AG04449 (cell line): ENCODE results near the gene NT5E.
A peak's percentile ranks its signal among the peaks of the same experiment; 100 is the strongest.

Source experiments
- CTCF ChIA-PET: fragments of 350-600 bp; formaldehyde crosslinking; extraction: SDS; loops from one replicate; lab custom pipeline; 2021; ENCODE audit warnings: antibody characterized with exemption; lab: Yijun Ruan, JAX
- POLR2A ChIA-PET: fragments of 400-600, 350-600 bp; formaldehyde crosslinking; extraction: SDS; loops from one replicate; lab custom pipeline; 2020; ENCODE audit warnings: antibody characterized with exemption, inconsistent platforms; lab: Yijun Ruan, JAX
- DNase-seq: peaks from one replicate; pipeline ENCODE4 v3.0.0-alpha.2; 2010; ENCODE audit warnings: low read depth, low spot score
- H3K4me3 ChIP-seq: 2 replicates; pipeline ENCODE4 v1.5.1; 2011; ENCODE audit warnings: low read depth, mild to moderate bottlenecking, control low read depth, low read length
- CTCF ChIP-seq: IDR thresholded peaks from one replicate; pipeline ENCODE4 v1.5.1; 2011; ENCODE audit warnings: mild to moderate bottlenecking, moderate library complexity, low read length, control low read depth, inconsistent platforms; ENCODE audit not compliant: insufficient read depth; ENCODE audit errors: missing control alignments

NT5E gene

GRCh38 chr6:85449818-85450759 lies at the start of gene NT5E:
Gene NT5E, plus strand, starts transcription at chr6:85450083. Its CDS starts 57 bp downstream, at chr6:85450140.
- peak within 1 kb of the TSS; percentile 78 for H3K4me3 ChIP-seq
- no peak for DNase-seq
- ChIA-PET CTCF (interaction anchor here (0.7 to 7.2 kb wide), 16 partner anchors 8 to 98 kb away, joined by 3 to 75 read pairs (median 5); no protein-coding TSS in a partner anchor), POLR2A (interaction anchor here (0.8 to 4.8 kb wide), 18 partner anchors 9 to 228 kb away, joined by 3 to 86 read pairs (median 6); partner anchors contain the start of gene SYNCRIP)
- peak; percentile 9 for TF ChIP-seq CTCF

GRCh38 chr6:85400331-85400730 lies 49.6 kb upstream of the NT5E start:
- no peak for TF ChIP-seq CTCF
- DNase-seq, result no peak
- ChIA-PET POLR2A (interaction anchor here (0.7 to 1.5 kb wide), 2 partner anchors 50 to 230 kb away, joined by 4 to 5 read pairs; partner anchors contain the start of gene NT5E), CTCF (interaction anchor here (1.2 to 2.1 kb wide), 2 partner anchors 45 to 82 kb away, joined by 4 to 7 read pairs; no protein-coding TSS in a partner anchor)
- no peak overlapping the region for H3K4me3 ChIP-seq

GRCh38 chr6:85401186-85402021 lies 48.5 kb upstream of the NT5E start:
- no peak for DNase-seq
- TF ChIP-seq CTCF, result no peak
- CTCF ChIA-PET, result interaction anchor here (0.8 to 4.6 kb wide), 4 partner anchors 14 to 82 kb away, joined by 3 to 21 read pairs (median 6); no protein-coding TSS in a partner anchor

GRCh38 chr6:85402071-85402470 lies 47.8 kb upstream of the NT5E start:
- H3K4me3 ChIP-seq, result no peak overlapping the region
- no peak for DNase-seq
- ChIA-PET CTCF (interaction anchor here (1.9 to 4.6 kb wide), 2 partner anchors 13 to 81 kb away, joined by 4 to 21 read pairs; no protein-coding TSS in a partner anchor), POLR2A (interaction anchor here (4.4 kb wide), 1 partner anchor 49 kb away, joined by 86 read pairs; the partner anchor contains the start of gene NT5E)
- no peak for TF ChIP-seq CTCF

More at GRCh38 chr6:85401186-85402021, 48.5 kb upstream of the NT5E start:
- no peak overlapping the region for H3K4me3 ChIP-seq
- POLR2A ChIA-PET, result interaction anchor here (0.6 kb wide), 1 partner anchor 60 kb away, joined by 3 read pairs; no protein-coding TSS in a partner anchor

GRCh38 chr6:85402922-85403321 lies 47.0 kb upstream of the NT5E start:
- no peak overlapping the region for H3K4me3 ChIP-seq
- CTCF ChIA-PET, result interaction anchor here (1.2 to 4.6 kb wide), 5 partner anchors 14 to 80 kb away, joined by 3 to 21 read pairs (median 4); no protein-coding TSS in a partner anchor
- no peak for TF ChIP-seq CTCF
- no peak for DNase-seq
- POLR2A ChIA-PET, result interaction anchor here (0.7 to 4.4 kb wide), 9 partner anchors 14 to 276 kb away, joined by 3 to 86 read pairs (median 7); partner anchors contain the start of gene NT5E
